IPS-18a (cell line): ENCODE results near the gene INPP5K.
"Not testable (repeated sequence)": the region's sequence is repeated elsewhere in the genome, so short reads cannot be mapped to it uniquely, and the experiment has no call there.

ENCODE experiments used
- H3K27ac ChIP-seq: one replicate; pipeline ENCODE4 v1.5.1; 2013; ENCODE audit warnings: low read length
- H3K27me3 ChIP-seq: one replicate; pipeline ENCODE4 v1.6.1; 2013; ENCODE audit warnings: mild to moderate bottlenecking, low read length; ENCODE audit not compliant: control insufficient read depth, insufficient read depth
- H3K36me3 ChIP-seq: one replicate; pipeline ENCODE4 v1.6.1; 2013; ENCODE audit warnings: low read depth, low read length; ENCODE audit not compliant: control insufficient read depth
- H3K4me1 ChIP-seq: one replicate; pipeline ENCODE4 v1.6.1; 2013; ENCODE audit warnings: low read depth, low read length; ENCODE audit not compliant: control insufficient read depth
- H3K4me3 ChIP-seq: one replicate; pipeline ENCODE4 v1.5.1; 2013; ENCODE audit warnings: low read length
- H3K9ac ChIP-seq: one replicate; pipeline ENCODE4 v1.6.1; 2013; ENCODE audit warnings: mild to moderate bottlenecking, low read length, moderate library complexity
- H3K9me3 ChIP-seq: one replicate; pipeline ENCODE4 v1.6.1; 2013; ENCODE audit warnings: low read depth, low read length; ENCODE audit not compliant: control insufficient read depth

The INPP5K gene

GRCh38 chr17:1467258-1467657 is 49.2 kb downstream of the INPP5K start:
- peaks cover 3% of the 10 kb centered on the region for H3K36me3 ChIP-seq
- H3K4me1 ChIP-seq, result peaks cover 5% of the 10 kb centered on the region
- no peak overlapping the region for H3K9ac ChIP-seq
- H3K9me3 ChIP-seq, result no peaks in the 10 kb centered on the region
- H3K27ac ChIP-seq, result no peak overlapping the region
- no peaks in the 10 kb centered on the region for H3K27me3 ChIP-seq
- H3K4me3 ChIP-seq, result no peak overlapping the region

- no peaks in the 10 kb centered on the region for H3K9me3 ChIP-seq
- H3K4me3 ChIP-seq, result no peak overlapping the region
- peaks cover 5% of the 10 kb centered on the region for H3K4me1 ChIP-seq
- peaks cover 3% of the 10 kb centered on the region for H3K36me3 ChIP-seq
- no peak overlapping the region for H3K9ac ChIP-seq
- no peaks in the 10 kb centered on the region for H3K27me3 ChIP-seq
- H3K27ac ChIP-seq, result no peak overlapping the region
Measured at GRCh38 chr17:1464186-1464585, 52.2 kb downstream of the INPP5K start.

GRCh38 chr17:1462164-1463112 is 54.0 kb downstream of the INPP5K start:
- H3K27me3 ChIP-seq, result no peaks in the 10 kb centered on the region
- H3K36me3 ChIP-seq, result peaks cover 3% of the 10 kb centered on the region
- H3K9me3 ChIP-seq, result no peaks in the 10 kb centered on the region
- H3K27ac ChIP-seq, result no peak overlapping the region
- no peaks in the 10 kb centered on the region for H3K4me1 ChIP-seq
- H3K9ac ChIP-seq, result no peak overlapping the region
- H3K4me3 ChIP-seq, result no peak overlapping the region

GRCh38 chr17:1461198-1461944 is 55.0 kb downstream of the INPP5K start:
- H3K27ac ChIP-seq, result no peak overlapping the region
- no peaks in the 10 kb centered on the region for H3K27me3 ChIP-seq

GRCh38 chr17:1460233-1460632 is 56.2 kb downstream of the INPP5K start:
- no peak overlapping the region for H3K9ac ChIP-seq
- no peaks in the 10 kb centered on the region for H3K9me3 ChIP-seq
- H3K27ac ChIP-seq, result no peak overlapping the region
- no peaks in the 10 kb centered on the region for H3K36me3 ChIP-seq
- H3K4me3 ChIP-seq, result no peak overlapping the region
- no peaks in the 10 kb centered on the region for H3K27me3 ChIP-seq
- H3K4me1 ChIP-seq, result no peaks in the 10 kb centered on the region

More at GRCh38 chr17:1461198-1461944, 55.0 kb downstream of the INPP5K start:
- H3K4me1 ChIP-seq, result no peaks in the 10 kb centered on the region
- H3K9me3 ChIP-seq, result no peaks in the 10 kb centered on the region
- no peak overlapping the region for H3K9ac ChIP-seq
- H3K4me3 ChIP-seq, result no peak overlapping the region
- no peaks in the 10 kb centered on the region for H3K36me3 ChIP-seq

GRCh38 chr17:1455797-1456599 is 60.4 kb downstream of the INPP5K start, which contains the start of gene CRK:
Gene CRK, minus strand, starts transcription at chr17:1456232. Its CDS starts 115 bp downstream, at chr17:1456117.
- Histone ChIP-seq H3K36me3 (peaks cover 7% of the 10 kb centered on the region), H3K27ac (peak within 1 kb of the TSS; percentile 75), H3K4me3 (peak within 1 kb of the TSS; percentile 87), H3K27me3 (no peaks in the 10 kb centered on the region), H3K9ac (peak within 1 kb of the TSS; percentile 93), H3K4me1 (peaks cover 8% of the 10 kb centered on the region), H3K9me3 (no peaks in the 10 kb centered on the region)

- peak overlapping the region; percentile 75 for H3K27ac ChIP-seq
Measured at GRCh38 chr17:1455291-1455796, 61.1 kb downstream of the INPP5K start.

GRCh38 chr17:1454541-1454940 is 61.9 kb downstream of the INPP5K start:
- Histone ChIP-seq H3K4me3 (peak overlapping the region; percentile 87), H3K4me1 (peaks cover 8% of the 10 kb centered on the region), H3K9me3 (no peaks in the 10 kb centered on the region), H3K27ac (no peak overlapping the region), H3K27me3 (no peaks in the 10 kb centered on the region), H3K36me3 (peaks cover 7% of the 10 kb centered on the region), H3K9ac (peak overlapping the region; percentile 93)

More at GRCh38 chr17:1455291-1455796, 61.1 kb downstream of the INPP5K start:
- Histone ChIP-seq H3K36me3 (peaks cover 7% of the 10 kb centered on the region), H3K9me3 (no peaks in the 10 kb centered on the region), H3K27me3 (no peaks in the 10 kb centered on the region), H3K4me1 (peaks cover 8% of the 10 kb centered on the region), H3K9ac (peak overlapping the region; percentile 93), H3K4me3 (peak overlapping the region; percentile 87)

GRCh38 chr17:1453694-1454093 is 62.7 kb downstream of the INPP5K start:
- H3K27me3 ChIP-seq, H3K4me3 ChIP-seq, H3K9ac ChIP-seq, H3K36me3 ChIP-seq, H3K27ac ChIP-seq, H3K9me3 ChIP-seq, H3K4me1 ChIP-seq: not testable (repeated sequence)

GRCh38 chr17:1452836-1453235 is 63.6 kb downstream of the INPP5K start:
- Histone ChIP-seq H3K27ac (no peak overlapping the region), H3K4me1 (peaks cover 8% of the 10 kb centered on the region)

GRCh38 chr17:1450261-1450660 is 66.2 kb downstream of the INPP5K start:
- not testable (repeated sequence) for H3K4me3 ChIP-seq, H3K9me3 ChIP-seq, H3K27me3 ChIP-seq, H3K4me1 ChIP-seq, H3K9ac ChIP-seq, H3K36me3 ChIP-seq, H3K27ac ChIP-seq

More at GRCh38 chr17:1452836-1453235, 63.6 kb downstream of the INPP5K start:
- H3K9ac ChIP-seq, result no peak overlapping the region
- H3K4me3 ChIP-seq, result no peak overlapping the region
- H3K36me3 ChIP-seq, result peaks cover 7% of the 10 kb centered on the region
- H3K9me3 ChIP-seq, result no peaks in the 10 kb centered on the region
- no peaks in the 10 kb centered on the region for H3K27me3 ChIP-seq
